Stimulated activated CD4-positive, alpha-beta T cell treated with anti-CD3 and anti-CD28 coated beads, Interleukin-1b, Interleukin-23, amount 100 ng/mL, for 48 hours (primary cell): ENCODE data around the gene BEAN1.
"Not testable (repeated sequence)": the region's sequence is repeated elsewhere in the genome, so short reads cannot be mapped to it uniquely, and the experiment has no call there.

Experiments
- DNase-seq: peaks from one replicate; pipeline ENCODE4 v3.0.0-alpha.2; 2020

Gene BEAN1

DNA sequence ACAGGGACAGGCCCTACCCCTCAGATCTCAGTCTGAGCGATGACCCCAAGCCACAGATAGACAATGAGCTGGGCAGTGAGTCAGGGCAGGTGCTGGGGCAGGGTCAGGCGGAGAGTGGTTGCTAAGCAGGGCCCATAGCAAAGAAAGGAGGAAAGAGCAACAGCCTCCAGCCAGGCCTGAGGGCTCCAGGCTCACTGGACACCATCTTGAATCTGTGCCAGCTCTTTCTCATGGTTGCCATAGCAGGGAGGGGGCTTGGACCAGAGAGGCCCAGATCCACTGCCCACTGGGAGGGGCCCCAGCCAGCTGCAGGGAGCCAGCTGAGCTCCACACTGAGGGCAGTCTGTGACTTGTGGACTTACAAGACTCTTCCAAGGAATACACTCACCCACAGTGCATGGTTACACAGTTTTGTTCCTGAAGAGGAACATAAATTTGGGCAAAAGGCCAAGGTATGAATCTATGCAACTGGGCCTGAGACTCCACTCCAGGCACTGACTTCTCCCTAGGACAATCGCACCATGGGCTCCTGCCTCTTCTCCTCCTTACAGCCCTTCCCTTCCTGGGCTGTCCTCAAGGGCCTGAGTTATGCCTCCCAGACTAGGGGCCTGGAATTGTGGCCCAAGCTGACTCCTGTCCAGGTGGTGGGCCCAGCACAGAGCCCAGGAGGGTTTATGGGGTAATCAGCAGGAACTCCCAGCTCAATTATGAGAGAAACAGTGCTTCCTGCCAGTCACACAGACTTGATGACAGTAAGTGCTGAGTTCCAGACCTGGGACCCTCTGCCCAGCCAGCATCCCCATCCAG lies 59.9 kb downstream of the BEAN1 start:
- no peak for DNase-seq

DNA sequence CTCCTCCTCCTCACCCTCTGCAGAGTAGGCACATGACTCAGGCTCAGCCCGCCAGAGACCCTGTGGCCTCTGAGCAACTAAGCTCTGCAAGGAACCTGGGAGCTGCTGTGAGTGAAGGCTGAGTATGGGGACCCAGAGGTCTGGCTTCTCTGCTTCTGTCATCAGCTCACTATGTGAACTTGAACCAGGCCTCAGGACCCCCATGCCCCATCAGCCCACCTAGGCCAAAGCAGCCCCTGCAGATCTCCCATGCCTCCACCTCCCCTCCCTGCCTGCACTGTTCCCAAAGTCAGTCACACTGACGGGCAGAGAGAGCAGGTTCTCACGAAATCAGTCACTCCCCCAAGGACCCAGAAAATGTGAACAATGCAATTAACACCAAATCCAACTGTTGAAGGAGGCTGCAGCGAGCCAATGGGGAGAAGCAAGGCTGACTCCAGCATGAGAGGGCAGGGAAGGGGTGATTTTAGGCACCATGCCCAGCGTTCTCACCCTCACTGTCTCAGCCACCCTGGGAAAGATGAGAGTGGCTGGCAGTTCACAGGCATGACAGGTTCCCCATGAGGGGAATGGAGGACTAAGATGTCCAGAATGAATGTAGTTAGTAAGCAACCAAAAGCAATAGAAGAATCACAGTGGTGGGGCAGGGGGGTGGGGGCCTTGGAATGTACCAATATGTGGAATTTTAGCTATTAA lies 60.6 kb downstream of the BEAN1 start:
- DNase-seq = no peak

GRCh38 chr16:66488505-66488904 lies 61.4 kb downstream of the BEAN1 start:
- no peak for DNase-seq

- DNase-seq = no peak
Observed at GRCh38 chr16:66489385-66489784, 62.3 kb downstream of the BEAN1 start.

- DNase-seq = no peak
Observed at GRCh38 chr16:66489818-66490217, 62.7 kb downstream of the BEAN1 start.

- no peak for DNase-seq
Observed at GRCh38 chr16:66490774-66491715, 64.0 kb downstream of the BEAN1 start.

- DNase-seq = no peak
Observed at GRCh38 chr16:66491716-66492064, 64.6 kb downstream of the BEAN1 start.

DNA sequence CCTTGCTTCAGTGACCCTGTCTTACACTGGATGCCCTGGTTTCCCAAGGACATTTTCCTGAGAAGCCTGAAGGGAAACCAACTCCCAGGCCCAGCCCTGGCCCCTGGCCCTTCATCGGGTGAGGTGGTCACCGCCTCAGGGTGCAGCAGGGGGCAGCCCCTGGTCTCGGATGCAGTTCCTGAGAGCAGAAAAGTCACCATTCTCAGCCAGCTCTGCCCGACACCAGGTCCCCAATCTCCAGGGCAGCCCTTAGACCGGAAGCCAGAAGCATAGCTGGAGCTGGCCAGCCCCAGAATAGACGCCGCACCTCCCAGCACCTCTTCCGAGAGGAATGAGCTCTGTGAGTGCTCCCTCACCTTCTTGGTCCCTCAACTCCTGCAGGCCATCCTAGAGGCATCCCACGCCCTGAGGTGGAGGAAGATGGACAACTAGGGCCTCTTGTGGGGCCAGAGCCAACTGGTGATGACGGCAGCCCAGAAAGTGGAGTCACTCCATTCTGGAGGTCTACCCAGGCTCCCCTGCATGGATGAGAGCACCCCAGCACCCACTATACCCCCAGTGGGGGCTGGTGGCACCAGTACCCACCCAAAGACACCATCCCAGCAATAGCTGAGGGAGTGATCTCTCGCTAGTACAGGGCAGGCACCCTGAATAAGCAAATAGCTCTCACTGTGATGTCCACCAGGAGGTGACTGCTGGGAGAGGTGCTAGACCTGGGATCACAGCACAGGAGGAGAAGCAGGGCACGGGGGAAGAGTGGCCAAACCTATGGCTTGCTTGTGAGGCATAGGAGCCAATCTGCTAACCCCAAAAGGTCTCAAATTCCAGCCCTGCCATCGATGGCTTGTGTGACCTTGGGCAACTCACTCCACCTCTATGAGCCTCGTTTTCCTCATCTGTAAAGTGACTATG lies 66.7 kb downstream of the BEAN1 start:
- no peak for DNase-seq

DNA sequence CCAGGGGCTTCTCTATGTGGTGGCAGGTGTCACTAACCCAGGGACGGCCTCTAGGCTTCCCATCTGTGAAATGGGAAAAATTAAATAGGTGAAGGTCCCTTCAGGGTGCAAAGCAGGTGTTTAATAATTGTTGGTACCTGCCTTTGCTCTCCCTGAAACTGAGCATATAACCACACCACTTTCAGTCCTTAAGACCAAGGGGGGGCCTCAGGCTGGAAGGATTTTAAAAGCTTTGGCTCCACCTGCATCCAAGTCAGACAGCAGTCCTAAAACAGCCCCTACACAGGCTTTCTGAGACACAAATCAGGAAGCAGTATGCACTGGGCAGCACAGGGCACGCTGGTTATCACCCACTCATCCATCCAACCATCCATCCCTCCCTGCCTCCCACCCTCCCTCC lies 67.8 kb downstream of the BEAN1 start:
- DNase-seq = no peak

- no peak for DNase-seq
Observed at GRCh38 chr16:66495440-66495839, 68.3 kb downstream of the BEAN1 start.

GRCh38 chr16:66496226-66496625 lies 69.1 kb downstream of the BEAN1 start:
- DNase-seq = not testable (repeated sequence)

GRCh38 chr16:66497921-66498320 lies 70.8 kb downstream of the BEAN1 start:
- not testable (repeated sequence) for DNase-seq

GRCh38 chr16:66501563-66501962 lies 74.5 kb downstream of the BEAN1 start:
- not testable (repeated sequence) for DNase-seq

GRCh38 chr16:66502020-66502913 lies 75.2 kb downstream of the BEAN1 start:
- no peak for DNase-seq

DNA sequence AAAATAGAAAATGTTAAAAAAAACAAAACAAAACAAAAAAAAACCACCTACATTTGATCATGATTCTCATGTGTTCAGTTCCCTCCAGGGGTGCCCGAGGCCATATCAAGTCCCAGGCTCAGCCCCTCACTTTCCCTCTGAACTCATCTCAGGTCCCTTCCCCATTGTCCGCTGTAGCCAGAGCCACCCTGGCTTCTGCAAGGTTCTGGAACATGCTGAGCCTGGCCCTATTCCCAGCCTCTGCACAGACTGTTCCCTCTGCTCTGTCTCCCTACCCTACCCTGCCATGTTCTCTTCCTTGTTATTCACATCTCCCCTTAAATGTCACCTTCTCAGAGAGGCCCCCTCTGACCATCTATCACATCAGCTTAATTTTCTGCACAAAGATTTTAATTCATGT lies 75.9 kb downstream of the BEAN1 start:
- no peak for DNase-seq

- no peak for DNase-seq
Observed at GRCh38 chr16:66503612-66504011, 76.5 kb downstream of the BEAN1 start.

DNA sequence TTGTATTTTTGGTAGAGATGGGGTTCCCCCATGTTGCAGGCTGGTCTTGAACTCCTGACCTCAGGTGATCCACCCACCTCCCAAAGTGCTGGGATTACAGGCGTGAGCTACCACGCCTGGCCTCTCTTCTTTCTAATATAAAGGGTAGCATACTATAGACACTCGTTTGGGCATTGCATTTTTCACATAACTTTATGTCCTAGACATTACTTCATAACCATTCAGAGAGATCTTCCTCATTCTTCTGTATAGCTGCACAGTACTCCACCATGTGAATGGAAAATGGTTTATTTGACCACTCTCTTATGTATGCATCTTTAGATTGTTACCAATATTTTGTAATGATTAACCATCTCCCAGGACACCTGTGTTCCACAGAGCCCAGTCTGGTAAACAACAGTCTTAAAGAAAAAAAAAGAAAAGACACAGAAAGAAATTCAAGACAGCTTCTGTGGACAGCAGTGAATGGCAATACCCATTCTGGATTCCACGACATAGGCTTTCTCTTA lies 80.7 kb downstream of the BEAN1 start:
- DNase-seq = no peak

DNA sequence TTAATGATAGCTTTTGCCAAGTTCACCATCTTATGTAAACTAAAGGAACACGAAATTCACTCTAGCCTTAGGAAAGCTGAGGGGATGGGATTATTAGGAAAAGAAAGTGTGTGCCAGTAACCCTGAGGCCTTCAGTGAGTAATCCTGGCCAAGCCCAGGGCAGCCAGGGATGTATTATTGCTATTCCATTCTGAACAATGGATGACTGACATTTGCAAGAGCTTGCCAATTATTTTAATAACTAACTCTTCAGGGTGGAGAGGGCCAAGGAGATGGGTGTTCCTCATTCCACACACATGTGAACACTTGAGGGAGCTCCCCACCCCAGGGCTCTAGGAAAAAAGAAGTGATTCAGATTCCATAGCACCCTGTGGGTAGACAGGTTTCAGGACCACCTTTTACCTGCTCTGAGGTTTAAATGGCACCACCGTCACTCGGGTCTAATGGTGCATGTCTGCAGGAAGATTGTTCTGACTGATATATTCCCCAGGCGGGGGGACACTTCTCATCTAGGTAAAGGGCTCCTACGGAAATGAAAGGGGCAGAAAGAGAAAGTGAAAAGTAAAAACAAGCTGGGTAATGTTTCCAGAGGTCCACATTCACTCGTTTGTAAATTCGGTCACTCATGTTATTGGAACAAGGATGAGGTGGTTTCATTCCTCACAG lies 81.3 kb downstream of the BEAN1 start:
- DNase-seq = no peak

GRCh38 chr16:66508914-66509496 lies 81.9 kb downstream of the BEAN1 start:
- DNase-seq = no peak

DNA sequence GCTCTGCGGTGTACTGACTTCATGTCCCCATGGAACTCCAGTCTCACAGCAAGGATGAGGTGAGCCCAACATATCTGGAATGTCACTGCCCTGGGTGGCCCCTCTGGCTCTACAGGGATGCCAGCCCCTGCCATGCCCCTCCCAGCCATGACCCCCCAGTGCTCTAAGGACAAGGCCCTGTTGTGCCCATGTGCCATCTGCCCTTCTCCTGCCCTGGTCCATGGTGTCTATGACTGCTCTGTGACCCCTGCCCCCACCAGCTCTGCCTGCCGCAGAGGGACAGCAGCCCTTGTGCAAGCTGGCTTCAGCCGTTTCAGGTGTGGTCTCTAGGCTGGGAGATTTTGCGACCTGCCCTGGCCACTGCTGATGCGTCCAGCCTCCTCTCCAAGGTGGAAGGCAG lies 82.5 kb downstream of the BEAN1 start:
- DNase-seq = no peak
